DMS53 (cell line): ENCODE results near the gene FCHSD2.

Experiments used
- DNase-seq: peaks from one replicate; lab custom pipeline; 2025; lab: John Stamatoyannopoulos, UW

FCHSD2 gene

DNA sequence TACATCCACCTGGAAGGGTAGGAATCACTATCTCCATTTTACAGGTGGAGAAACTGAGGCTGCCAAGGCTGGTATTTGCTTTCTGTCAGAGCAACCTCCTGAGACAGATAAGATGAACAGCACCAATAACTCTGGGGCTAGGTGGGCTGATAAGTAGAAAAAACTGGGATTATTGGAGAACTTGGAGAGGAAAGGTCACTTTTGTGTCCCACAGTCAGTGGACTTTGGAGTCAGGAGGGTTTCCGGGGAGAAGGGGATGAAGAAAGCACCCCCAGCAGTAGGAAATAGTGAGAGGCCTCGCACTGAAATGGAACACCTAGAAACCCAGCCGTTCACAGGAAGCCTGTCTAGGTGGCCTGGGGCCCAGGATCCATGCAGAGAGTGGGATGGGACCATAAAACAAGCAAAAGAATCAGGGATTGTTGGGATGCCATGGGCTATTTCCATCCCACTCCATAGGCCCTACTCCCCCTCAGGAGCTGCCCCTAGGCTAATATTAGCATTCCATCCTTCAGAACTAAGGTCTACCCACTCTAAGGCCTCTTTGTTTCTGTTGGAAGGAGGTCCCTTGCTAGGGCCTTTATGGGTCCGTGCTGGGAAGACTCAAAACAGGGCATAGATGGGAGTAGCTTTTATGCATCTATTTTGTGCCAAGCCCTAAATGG, 31.0 kb upstream of the FCHSD2 start:
- DNase-seq = no peak

DNA sequence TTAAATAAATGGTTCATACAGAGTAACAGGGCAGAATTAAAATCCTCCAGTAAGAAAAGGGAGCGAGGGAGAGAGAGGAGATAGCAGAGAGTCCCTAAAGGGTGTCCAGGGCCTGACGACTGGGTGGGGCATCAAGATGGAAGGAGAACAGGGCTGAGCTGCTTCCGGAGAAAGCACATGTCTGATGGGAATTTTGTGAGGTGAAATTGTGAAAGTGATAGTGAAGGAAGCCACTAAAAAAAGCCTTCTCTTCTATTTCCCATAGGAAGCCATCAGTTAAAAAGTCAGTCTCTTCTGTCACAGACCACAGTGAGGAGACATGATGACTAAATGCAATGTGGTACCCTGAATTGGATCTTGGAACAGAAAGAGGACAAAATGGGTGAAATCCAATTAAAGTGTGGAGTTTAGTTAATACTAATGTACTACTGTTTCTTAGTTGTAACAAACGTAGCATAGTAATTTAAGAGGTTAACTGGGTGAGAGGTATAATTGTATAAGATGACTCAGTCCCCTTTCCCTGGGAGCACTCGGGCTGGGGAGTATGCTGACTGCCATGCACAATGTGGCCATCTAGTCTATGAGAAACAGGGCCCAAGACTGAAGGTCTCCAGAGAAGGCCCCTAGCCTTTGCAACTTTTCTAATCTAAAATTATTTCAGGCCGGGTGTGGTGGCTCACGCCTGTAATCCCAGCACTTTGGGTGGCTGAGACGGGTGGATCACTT, 29.5 kb upstream of the FCHSD2 start:
- DNase-seq = no peak

GRCh38 chr11:73170140-73170539, 28.0 kb upstream of the FCHSD2 start:
- DNase-seq = no peak

- no peak for DNase-seq
These were observed 26.9 kb upstream of the FCHSD2 start for GRCh38 chr11:73168925-73169579.

DNA sequence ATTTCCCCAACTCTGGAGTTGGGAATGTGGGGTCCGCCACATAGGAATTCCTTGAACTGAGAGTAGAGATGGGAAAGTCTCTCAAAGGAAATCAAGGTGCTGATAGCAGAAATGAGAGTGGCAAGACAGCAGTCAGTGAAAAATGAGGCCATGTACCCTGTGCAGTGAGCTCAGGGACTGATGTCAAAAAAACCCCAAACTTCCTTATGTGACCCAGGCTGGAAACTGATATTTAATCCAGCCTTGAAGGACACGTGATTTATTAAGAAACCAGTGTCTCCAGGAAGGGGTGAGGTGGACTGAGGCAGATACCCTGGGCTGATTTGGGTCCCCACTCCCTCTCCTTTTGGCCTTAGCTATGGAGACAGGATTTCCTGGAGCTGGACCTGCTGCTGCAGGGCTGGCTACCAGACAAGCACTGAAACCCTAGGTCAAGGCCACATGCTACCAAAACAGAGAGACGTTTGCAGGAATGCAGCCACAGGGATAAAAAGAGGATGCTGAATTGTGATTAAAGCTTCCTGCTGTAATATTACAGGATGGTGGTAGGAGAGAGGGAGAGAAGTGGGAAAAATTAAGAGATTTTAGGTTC, 25.3 kb upstream of the FCHSD2 start:
- no peak for DNase-seq

DNA sequence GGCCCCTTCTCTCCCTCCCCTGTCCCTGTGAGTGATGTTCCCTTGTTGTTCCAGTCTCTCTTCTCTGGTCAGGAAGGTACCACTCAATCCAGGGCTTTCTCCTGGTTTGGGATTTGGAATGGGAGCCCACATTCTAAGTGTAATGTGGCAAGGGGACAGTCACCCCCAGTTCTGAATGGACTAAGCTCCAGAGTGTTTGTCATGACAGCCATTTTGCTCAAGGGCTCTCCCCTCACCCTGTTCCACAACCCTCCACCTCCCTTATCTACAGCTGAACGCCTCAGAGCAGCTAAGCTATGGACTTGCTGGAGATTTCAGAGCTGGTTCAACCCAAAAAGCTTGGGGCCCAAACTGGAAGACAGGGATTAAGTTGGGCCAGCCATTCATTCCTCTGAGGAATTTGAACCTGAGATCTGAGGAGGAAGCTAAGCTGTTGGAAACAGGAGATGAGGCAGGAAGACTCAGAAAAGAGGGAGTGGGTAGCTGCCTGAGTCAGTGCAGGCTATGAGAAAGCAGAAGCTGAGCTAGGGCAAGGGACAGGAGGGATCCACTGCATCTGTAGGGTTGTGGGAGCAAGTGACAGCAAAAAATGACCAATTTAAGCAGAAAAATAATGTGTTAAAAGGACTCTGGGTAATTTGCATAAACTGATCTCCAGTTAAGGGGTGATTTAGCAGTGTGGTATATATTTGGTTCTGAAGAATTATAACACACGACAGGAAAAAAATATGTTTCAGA, 22.9 kb upstream of the FCHSD2 start:
- no peak for DNase-seq

DNA sequence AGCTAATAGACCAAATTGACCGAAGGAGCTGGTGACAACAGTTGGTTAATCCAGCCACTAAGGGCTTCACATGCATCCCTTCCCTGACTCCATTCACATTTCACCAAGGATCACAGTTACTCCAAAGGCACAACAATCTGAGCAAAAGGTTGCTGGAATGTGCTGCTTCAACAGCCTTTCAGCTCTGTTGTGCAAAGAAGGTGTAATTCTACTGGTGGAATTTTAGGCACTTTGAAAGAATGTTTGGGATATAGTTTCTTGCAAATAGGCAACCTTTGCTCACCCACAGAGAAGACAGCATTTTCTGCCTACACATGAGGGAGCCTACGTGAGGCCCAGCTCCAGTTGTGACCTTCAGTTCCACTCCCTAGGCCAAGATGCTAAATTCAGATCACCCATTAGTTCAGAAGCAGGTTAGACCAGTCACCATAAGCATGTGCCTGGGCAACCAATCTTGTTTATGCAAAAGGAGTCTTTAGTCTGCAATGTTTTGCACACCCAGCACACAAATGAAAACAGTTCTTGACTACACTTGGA, 21.6 kb upstream of the FCHSD2 start:
- no peak for DNase-seq

DNA sequence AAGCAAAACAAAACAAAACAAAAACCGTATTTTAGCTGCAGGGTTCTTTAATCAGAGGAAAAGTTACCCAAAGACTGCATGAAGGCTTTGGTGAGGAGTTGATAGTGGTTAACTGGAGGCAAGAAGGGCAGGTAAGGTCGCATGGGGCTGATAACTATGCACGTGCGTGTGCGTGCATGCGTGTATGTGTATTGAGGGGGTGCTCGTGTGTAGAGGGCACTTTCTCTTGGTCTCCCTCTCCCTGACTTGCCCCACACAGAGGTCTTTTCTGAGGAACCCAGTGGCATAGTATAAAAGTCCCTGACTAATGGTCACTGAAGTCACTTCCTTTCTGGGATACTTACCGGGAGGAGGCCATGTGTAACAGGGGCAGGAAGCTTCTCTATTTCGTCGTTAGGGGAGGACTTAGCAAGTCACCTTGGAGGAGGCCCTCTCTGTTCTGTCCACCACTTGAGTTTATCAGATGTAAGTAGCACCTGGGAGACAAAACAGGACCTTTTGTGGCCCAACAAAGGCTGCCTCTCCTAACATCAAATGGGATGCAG, 20.1 kb upstream of the FCHSD2 start:
- DNase-seq = no peak

DNA sequence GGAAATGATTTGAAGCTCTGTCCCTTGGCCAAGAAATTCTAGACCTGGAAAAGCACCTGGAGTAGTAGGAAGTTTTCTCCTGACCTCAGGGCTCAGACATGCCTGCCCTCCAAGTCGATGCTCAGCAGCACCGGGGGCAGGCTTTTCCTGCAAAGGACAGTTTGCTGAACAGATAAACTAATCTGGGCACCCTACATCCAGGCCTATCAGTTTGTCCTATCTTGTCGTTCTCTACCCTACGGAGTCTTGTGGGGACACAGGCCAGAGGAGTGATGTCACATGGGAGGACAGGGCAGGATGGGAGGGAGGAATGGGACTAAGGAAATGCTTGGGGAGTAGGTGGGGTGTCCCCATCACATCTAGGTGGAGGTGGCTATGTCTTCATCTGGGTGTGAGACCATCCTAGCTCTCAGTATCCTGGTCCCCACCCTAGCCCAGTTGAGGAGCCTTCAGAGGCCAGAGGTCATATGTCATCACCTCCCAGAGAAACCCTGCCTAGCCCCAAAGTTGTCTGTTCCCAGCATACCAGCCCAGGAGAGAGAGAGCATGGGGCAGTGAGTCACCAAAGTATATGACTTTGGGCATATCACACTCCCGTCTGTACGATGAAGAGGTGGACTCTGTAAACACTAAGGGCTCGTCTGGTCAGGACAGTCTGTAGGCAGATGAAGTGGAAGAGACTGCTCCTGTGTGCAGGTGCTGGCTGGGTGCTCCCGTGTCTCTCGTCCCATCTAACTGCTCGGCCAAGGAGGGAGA, 18.1 kb upstream of the FCHSD2 start:
- peak; percentile 48 for DNase-seq

DNA sequence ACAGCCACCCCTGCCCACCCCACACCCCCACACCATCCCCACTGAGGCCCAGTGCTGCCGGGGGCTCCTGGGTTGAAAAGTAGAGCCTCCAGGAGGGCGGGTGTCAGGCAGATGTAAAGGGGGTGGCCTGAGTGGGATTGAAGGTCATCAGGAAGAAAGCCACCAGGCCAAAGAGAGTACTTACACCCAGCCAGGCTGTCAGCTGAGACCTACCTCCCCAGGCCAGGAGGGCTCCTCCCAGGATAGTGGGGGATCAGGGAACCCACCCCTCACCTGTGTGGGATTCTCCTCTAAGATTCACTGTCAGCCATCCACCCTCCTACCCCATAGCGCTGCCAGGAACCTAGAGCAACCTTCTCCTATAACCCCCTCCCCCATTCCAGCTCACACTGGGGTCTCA, 17.2 kb upstream of the FCHSD2 start:
- no peak for DNase-seq

GRCh38 chr11:73158356-73159051, 16.4 kb upstream of the FCHSD2 start:
- no peak for DNase-seq

DNA sequence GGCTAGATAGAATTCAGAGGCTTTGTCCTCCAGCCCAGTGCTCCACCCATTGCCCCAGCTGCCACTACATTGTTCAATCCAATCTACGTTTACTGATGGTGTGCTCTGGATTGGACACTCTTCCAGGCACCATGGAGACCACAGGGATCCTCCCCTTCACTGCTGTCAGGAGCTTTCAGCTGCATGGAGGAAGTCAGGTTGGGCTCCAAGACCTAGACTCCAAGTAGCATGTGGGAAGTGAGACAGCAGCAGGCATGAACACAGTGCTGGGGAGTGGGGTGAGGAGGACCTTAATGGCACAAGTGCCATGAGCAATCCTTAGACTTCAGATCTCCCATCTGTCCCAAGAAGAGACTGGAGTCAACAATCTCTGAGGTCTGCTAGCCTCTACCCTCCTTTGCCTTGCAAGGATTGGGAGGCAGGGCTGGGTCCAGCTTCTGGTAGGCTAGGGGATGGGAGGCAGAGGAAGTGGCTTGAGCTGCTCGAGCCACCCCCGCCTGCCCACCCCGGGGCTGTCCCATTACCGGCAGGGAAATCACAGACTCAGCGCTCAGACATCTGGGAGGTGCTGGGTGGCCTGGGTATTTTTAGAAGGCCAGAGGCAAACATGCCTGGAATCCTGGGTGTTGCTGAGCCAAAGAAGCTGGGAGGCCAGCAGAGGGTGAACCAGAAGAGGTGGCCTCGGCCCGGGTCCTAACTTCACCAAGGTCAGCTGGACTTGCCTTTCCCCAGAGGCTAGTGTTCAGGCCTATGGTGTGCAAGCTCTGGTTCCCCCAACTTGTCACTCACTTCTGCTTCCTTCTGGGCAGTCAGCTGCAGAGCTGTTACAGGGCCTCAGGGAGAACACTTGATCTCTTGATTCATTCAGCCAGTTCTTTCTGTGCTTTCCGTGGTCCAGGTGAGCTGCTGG, 15.2 kb upstream of the FCHSD2 start:
- DNase-seq = peak; percentile 40

GRCh38 chr11:73156686-73157085, 14.6 kb upstream of the FCHSD2 start:
- no peak for DNase-seq

- no peak for DNase-seq
These were observed 14.0 kb upstream of the FCHSD2 start for GRCh38 chr11:73156114-73156513.

DNA sequence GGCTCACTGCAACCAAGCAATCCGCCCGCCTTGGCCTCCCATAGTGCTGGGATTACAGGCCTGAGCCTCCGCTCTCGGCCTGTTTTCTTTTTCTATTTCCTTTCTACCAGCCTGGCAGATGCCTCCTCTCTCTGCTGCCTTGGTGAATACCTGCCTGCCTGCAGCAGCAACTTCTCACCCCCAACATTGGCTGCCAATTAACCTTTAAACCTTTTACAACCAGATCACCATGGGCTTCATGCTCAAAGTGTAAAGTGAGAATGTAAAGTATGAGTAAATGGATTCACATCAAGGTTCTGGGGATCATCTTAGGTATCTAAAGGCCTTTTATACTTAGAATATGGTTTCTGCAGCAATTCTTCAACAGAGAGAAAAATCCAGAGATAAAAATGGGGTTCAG, 13.0 kb upstream of the FCHSD2 start:
- no peak for DNase-seq

- no peak for DNase-seq
These were observed 12.1 kb upstream of the FCHSD2 start for GRCh38 chr11:73154178-73154577.

DNA sequence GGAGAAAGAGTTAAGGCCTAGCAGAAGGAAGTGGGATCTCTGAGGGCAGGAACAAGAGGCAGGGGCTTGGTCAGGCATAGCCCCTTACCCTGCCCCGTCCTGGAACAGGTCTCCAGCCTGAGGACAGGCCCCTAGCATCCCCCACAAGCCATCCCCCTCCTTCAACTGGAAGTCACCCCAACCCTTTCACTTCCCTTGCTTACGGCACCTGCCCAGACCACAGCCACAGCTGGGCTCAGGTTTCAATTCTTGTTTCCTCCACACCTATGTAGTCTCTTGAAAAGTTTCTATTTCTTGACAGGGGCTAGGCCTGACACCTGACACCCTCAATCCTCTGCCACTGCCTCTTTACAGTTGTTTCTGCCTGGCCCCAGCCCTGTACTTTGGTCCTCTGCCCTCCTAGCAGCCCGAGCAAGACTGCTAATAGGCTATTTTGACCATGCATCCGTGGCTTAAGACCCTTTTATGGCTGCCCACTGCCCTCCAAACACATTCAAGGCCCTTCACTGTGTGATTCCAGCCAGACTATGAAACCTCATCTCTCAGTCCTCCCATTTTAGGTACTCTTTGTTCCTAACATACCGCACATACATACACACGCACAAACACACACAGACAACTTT, 10.9 kb upstream of the FCHSD2 start:
- no peak for DNase-seq

GRCh38 chr11:73152086-73152853, 10.2 kb upstream of the FCHSD2 start:
- DNase-seq = no peak
